Globus pallidus (tissue), 1 donor: ENCODE measurements around the gene NIPSNAP3A.

ENCODE experiments used
- DNase-seq: peaks from one replicate; pipeline ENCODE4 v3.0.0-alpha.2; 2015; ENCODE audit warnings: low spot score

The NIPSNAP3A gene

GRCh38 chr9:104808035-104808614 lies 60.6 kb downstream of the NIPSNAP3A start:
- DNase-seq = peak; percentile 71
